ENCODE data around the gene GRAMD1B.

GRAMD1B gene

GRCh38 chr11:123535401-123535800, 105.3 kb downstream of the GRAMD1B start:
- DNase-seq (ENCODE audit: low spot score in 2 of 2): no peak
- no peaks in the 10 kb centered on the region for H3K27me3 ChIP-seq (ENCODE audit: low read depth)
- in situ Hi-C loops (cut with MboI; ENCODE audit: low sequenced_read_pairs): no loop called here
- peaks cover 16% of the 10 kb centered on the region for H3K4me1 ChIP-seq
- H3K36me3 ChIP-seq (replicated peaks): no peaks in the 10 kb centered on the region
- no peak overlapping the region for H3K4me3 ChIP-seq
- H3K9me3 ChIP-seq: no peaks in the 10 kb centered on the region

GRCh38 chr11:123536690-123537437, 106.8 kb downstream of the GRAMD1B start:
- Histone ChIP-seq H3K36me3 (replicated peaks) (no peaks in the 10 kb centered on the region), H3K27me3 (ENCODE audit: low read depth) (no peaks in the 10 kb centered on the region), H3K9me3 (no peaks in the 10 kb centered on the region), H3K4me1 (peaks cover 16% of the 10 kb centered on the region), H3K4me3 (no peak overlapping the region)
- in situ Hi-C loops (cut with MboI; ENCODE audit: low sequenced_read_pairs): no loop called here
- peak in 1 of 2 experiments; percentile 63 for DNase-seq (ENCODE audit: low spot score in 2 of 2)

GRCh38 chr11:123537726-123538125, 107.7 kb downstream of the GRAMD1B start:
- in situ Hi-C loops (cut with MboI; ENCODE audit: low sequenced_read_pairs): no loop called here
- no peaks in the 10 kb centered on the region for H3K9me3 ChIP-seq
- no peak overlapping the region for H3K4me3 ChIP-seq
- H3K27me3 ChIP-seq (ENCODE audit: low read depth): no peaks in the 10 kb centered on the region
- H3K36me3 ChIP-seq (replicated peaks): no peaks in the 10 kb centered on the region
- DNase-seq (ENCODE audit: low spot score in 2 of 2): no peak
- H3K4me1 ChIP-seq: peaks cover 16% of the 10 kb centered on the region

GRCh38 chr11:123543797-123544196, 113.7 kb downstream of the GRAMD1B start:
- Histone ChIP-seq H3K36me3 (replicated peaks) (no peaks in the 10 kb centered on the region), H3K4me1 (no peaks in the 10 kb centered on the region), H3K27me3 (ENCODE audit: low read depth) (no peaks in the 10 kb centered on the region), H3K9me3 (no peaks in the 10 kb centered on the region), H3K4me3 (no peak overlapping the region)
- DNase-seq (ENCODE audit: low spot score in 2 of 2): no peak
- in situ Hi-C loops (cut with MboI; ENCODE audit: low sequenced_read_pairs): no loop called here

GRCh38 chr11:123544631-123545375, 114.7 kb downstream of the GRAMD1B start:
- H3K36me3 ChIP-seq (replicated peaks): no peaks in the 10 kb centered on the region
- no peaks in the 10 kb centered on the region for H3K27me3 ChIP-seq (ENCODE audit: low read depth)
- H3K4me1 ChIP-seq: no peaks in the 10 kb centered on the region
- DNase-seq (ENCODE audit: low spot score in 2 of 2): no peak
- in situ Hi-C loops (cut with MboI; ENCODE audit: low sequenced_read_pairs): no loop called here
- no peaks in the 10 kb centered on the region for H3K9me3 ChIP-seq
- H3K4me3 ChIP-seq: no peak overlapping the region

- no peaks in the 10 kb centered on the region for H3K4me1 ChIP-seq
- in situ Hi-C loops (cut with MboI; ENCODE audit: low sequenced_read_pairs): no loop called here
- H3K27me3 ChIP-seq (ENCODE audit: low read depth): no peaks in the 10 kb centered on the region
- H3K4me3 ChIP-seq: no peak overlapping the region
- no peaks in the 10 kb centered on the region for H3K9me3 ChIP-seq
- DNase-seq (ENCODE audit: low spot score in 2 of 2): no peak
- no peaks in the 10 kb centered on the region for H3K36me3 ChIP-seq (replicated peaks)
Measured at GRCh38 chr11:123545726-123546270, 115.7 kb downstream of the GRAMD1B start.

GRCh38 chr11:123546515-123546914, 116.4 kb downstream of the GRAMD1B start:
- Histone ChIP-seq H3K9me3 (no peaks in the 10 kb centered on the region), H3K4me1 (no peaks in the 10 kb centered on the region), H3K36me3 (replicated peaks) (no peaks in the 10 kb centered on the region), H3K4me3 (no peak overlapping the region), H3K27me3 (ENCODE audit: low read depth) (no peaks in the 10 kb centered on the region)
- no peak for DNase-seq (ENCODE audit: low spot score in 2 of 2)
- in situ Hi-C loops (cut with MboI; ENCODE audit: low sequenced_read_pairs): no loop called here

- H3K36me3 ChIP-seq (replicated peaks): no peaks in the 10 kb centered on the region
- DNase-seq (ENCODE audit: low spot score in 2 of 2): no peak
- no peaks in the 10 kb centered on the region for H3K9me3 ChIP-seq
- in situ Hi-C loops (cut with MboI; ENCODE audit: low sequenced_read_pairs): no loop called here
- H3K27me3 ChIP-seq (ENCODE audit: low read depth): no peaks in the 10 kb centered on the region
- H3K4me1 ChIP-seq: no peaks in the 10 kb centered on the region
- H3K4me3 ChIP-seq: no peak overlapping the region
Measured at GRCh38 chr11:123547180-123547579, 117.1 kb downstream of the GRAMD1B start.

- no peak for DNase-seq (ENCODE audit: low spot score in 2 of 2)
- no peaks in the 10 kb centered on the region for H3K36me3 ChIP-seq (replicated peaks)
- H3K4me1 ChIP-seq: no peaks in the 10 kb centered on the region
- H3K9me3 ChIP-seq: no peaks in the 10 kb centered on the region
- in situ Hi-C loops (cut with MboI; ENCODE audit: low sequenced_read_pairs): no loop called here
- H3K4me3 ChIP-seq: no peak overlapping the region
- H3K27me3 ChIP-seq (ENCODE audit: low read depth): no peaks in the 10 kb centered on the region
Measured at GRCh38 chr11:123548774-123549173, 118.7 kb downstream of the GRAMD1B start.

GRCh38 chr11:123549926-123550917, 120.2 kb downstream of the GRAMD1B start:
- in situ Hi-C loops (cut with MboI; ENCODE audit: low sequenced_read_pairs): no loop called here
- Histone ChIP-seq H3K36me3 (replicated peaks) (no peaks in the 10 kb centered on the region), H3K4me3 (no peak overlapping the region), H3K27me3 (ENCODE audit: low read depth) (no peaks in the 10 kb centered on the region), H3K4me1 (no peaks in the 10 kb centered on the region), H3K9me3 (no peaks in the 10 kb centered on the region)
- DNase-seq (ENCODE audit: low spot score in 2 of 2): no peak

- in situ Hi-C loops (cut with MboI; ENCODE audit: low sequenced_read_pairs): no loop called here
- DNase-seq (ENCODE audit: low spot score in 2 of 2): no peak
Measured at GRCh38 chr11:123551079-123551478, 121.0 kb downstream of the GRAMD1B start.

GRCh38 chr11:123556633-123557032, 126.6 kb downstream of the GRAMD1B start:
- in situ Hi-C loops (cut with MboI; ENCODE audit: low sequenced_read_pairs): no loop called here
- Histone ChIP-seq H3K9me3 (no peaks in the 10 kb centered on the region), H3K4me3 (no peak overlapping the region), H3K36me3 (replicated peaks) (no peaks in the 10 kb centered on the region), H3K4me1 (peaks cover 9% of the 10 kb centered on the region), H3K27me3 (ENCODE audit: low read depth) (no peaks in the 10 kb centered on the region)
- DNase-seq (ENCODE audit: low spot score in 2 of 2): no peak

More at GRCh38 chr11:123551079-123551478, 121.0 kb downstream of the GRAMD1B start:
- H3K9me3 ChIP-seq: no peaks in the 10 kb centered on the region
- H3K4me1 ChIP-seq: no peaks in the 10 kb centered on the region
- no peaks in the 10 kb centered on the region for H3K36me3 ChIP-seq (replicated peaks)
- no peaks in the 10 kb centered on the region for H3K27me3 ChIP-seq (ENCODE audit: low read depth)
- H3K4me3 ChIP-seq: no peak overlapping the region

GRCh38 chr11:123558536-123559315, 128.7 kb downstream of the GRAMD1B start:
- H3K36me3 ChIP-seq (replicated peaks): no peaks in the 10 kb centered on the region
- no peaks in the 10 kb centered on the region for H3K27me3 ChIP-seq (ENCODE audit: low read depth)
- H3K9me3 ChIP-seq: no peaks in the 10 kb centered on the region
- peaks cover 11% of the 10 kb centered on the region for H3K4me1 ChIP-seq
- no peak for DNase-seq (ENCODE audit: low spot score in 2 of 2)
- in situ Hi-C loops (cut with MboI; ENCODE audit: low sequenced_read_pairs): no loop called here
- H3K4me3 ChIP-seq: no peak overlapping the region
